Measurements from ENCODE around the gene CHTF8. TPM values are rescaled to one million over a fixed set of nuclear protein-coding genes. Genes with fewer than 3 reads are reported as not detected.
"Not testable (repeated sequence)": the region's sequence is repeated elsewhere in the genome, so short reads cannot be mapped to it uniquely, and the experiment has no call there.

Gene CHTF8
- total RNA-seq, 6 donors from 2014 or later = 33.5 to 103 (median 70.6) TPM

- H3K36me3 ChIP-seq = peaks cover 0 to 5% (median 2%) of the 10 kb centered on the region in 4 donors
- WGBS, 2 donors = 62 to 74% methylated on average over 6 of the region's 6 CpGs
- H3K4me3 ChIP-seq = peak overlapping the region in 1 of 4 donors; percentile 99
- H3K4me1 ChIP-seq = peaks cover 21 to 48% (median 24%) of the 10 kb centered on the region in 4 donors
- TF ChIP-seq POLR2AphosphoS5 (IDR thresholded peaks at IDR 0.05) (no peak), EP300 (IDR thresholded peaks at IDR 0.05) (no peak), POLR2A (IDR thresholded peaks at IDR 0.05) (no peak), CTCF (IDR thresholded peaks at IDR 0.05) (no peak)
- ATAC-seq (ENCODE audit: low FRiP score in 2 of 2) (no peak), DNase-seq (no peak)
- H3K27me3 ChIP-seq = no peaks in the 10 kb centered on the region
- H3K9me3 ChIP-seq = no peaks in the 10 kb centered on the region
- peak overlapping the region in 2 of 4 donors; percentile 92 to 99 for H3K27ac ChIP-seq
Observed at GRCh38 chr16:69130461-69130860, 1.9 kb downstream of the CHTF8 start.

- Histone ChIP-seq H3K36me3 (peaks cover 0 to 5% (median 2%) of the 10 kb centered on the region in 4 donors), H3K27ac (no peak overlapping the region), H3K9me3 (no peaks in the 10 kb centered on the region), H3K4me1 (peaks cover 12 to 34% (median 14%) of the 10 kb centered on the region in 4 donors), H3K4me3 (no peak overlapping the region), H3K27me3 (no peaks in the 10 kb centered on the region)
- ATAC-seq (ENCODE audit: low FRiP score in 2 of 2) = no peak
- 95 to 96% methylated on average over 12 of the region's 12 CpGs for WGBS, 2 donors
- no peak for DNase-seq
- TF ChIP-seq EP300 (IDR thresholded peaks at IDR 0.05) (no peak), CTCF (IDR thresholded peaks at IDR 0.05) (no peak), POLR2AphosphoS5 (IDR thresholded peaks at IDR 0.05) (no peak), POLR2A (IDR thresholded peaks at IDR 0.05) (no peak)
Observed at GRCh38 chr16:69127966-69128510, 4.3 kb downstream of the CHTF8 start.

- not testable (repeated sequence) for ATAC-seq (ENCODE audit: low FRiP score in 2 of 2); H3K36me3 ChIP-seq; H3K4me3 ChIP-seq; H3K9me3 ChIP-seq; H3K27me3 ChIP-seq; H3K27ac ChIP-seq
- peak in 1 of 2 donors; percentile 12 for DNase-seq
- peaks cover 10 to 31% (median 13%) of the 10 kb centered on the region in 4 donors for H3K4me1 ChIP-seq
- whole genome bisulfite sequencing, 2 donors = 94 to 96% methylated on average over 10 of the region's 10 CpGs
Observed at GRCh38 chr16:69126801-69127200, 5.6 kb downstream of the CHTF8 start.

GRCh38 chr16:69126221-69126620, 6.2 kb downstream of the CHTF8 start:
- H3K27ac ChIP-seq = no peak overlapping the region
- ATAC-seq (ENCODE audit: low FRiP score in 2 of 2) (no peak), DNase-seq (no peak)
- WGBS, 2 donors = 49 to 75% methylated on average over 3 of the region's 3 CpGs
- TF ChIP-seq CTCF (IDR thresholded peaks at IDR 0.05) (no peak), POLR2AphosphoS5 (IDR thresholded peaks at IDR 0.05) (no peak), POLR2A (IDR thresholded peaks at IDR 0.05) (no peak), EP300 (IDR thresholded peaks at IDR 0.05) (no peak)
- no peaks in the 10 kb centered on the region for H3K27me3 ChIP-seq
- H3K4me1 ChIP-seq = peaks cover 10 to 30% (median 12%) of the 10 kb centered on the region in 4 donors
- no peaks in the 10 kb centered on the region for H3K9me3 ChIP-seq
- no peak overlapping the region for H3K4me3 ChIP-seq
- peaks cover 0 to 6% (median 2%) of the 10 kb centered on the region in 4 donors for H3K36me3 ChIP-seq

GRCh38 chr16:69124961-69125360, 7.4 kb downstream of the CHTF8 start:
- H3K36me3 ChIP-seq = peaks cover under 1 to 18% (median 15%) of the 10 kb centered on the region in 4 donors
- not testable (repeated sequence) for DNase-seq; H3K27ac ChIP-seq; ATAC-seq (ENCODE audit: low FRiP score in 2 of 2); H3K9me3 ChIP-seq; H3K27me3 ChIP-seq; H3K4me3 ChIP-seq
- WGBS, 2 donors = 95 to 97% methylated on average over 14 of the region's 14 CpGs
- H3K4me1 ChIP-seq = peaks cover 0 to 17% (median 1%) of the 10 kb centered on the region in 4 donors

- H3K4me3 ChIP-seq; H3K9me3 ChIP-seq; ATAC-seq (ENCODE audit: low FRiP score in 2 of 2); H3K27me3 ChIP-seq; H3K27ac ChIP-seq: not testable (repeated sequence)
- peaks cover 0 to 12% (median 1%) of the 10 kb centered on the region in 4 donors for H3K4me1 ChIP-seq
- peaks cover 5 to 24% (median 20%) of the 10 kb centered on the region in 4 donors for H3K36me3 ChIP-seq
- WGBS, 2 donors = 81 to 90% methylated on average over 6 to 8 of the region's 8 CpGs
- peak in 1 of 2 donors; percentile 15 for DNase-seq
Observed at GRCh38 chr16:69124406-69124805, 8.0 kb downstream of the CHTF8 start.

Measured in upper lobe of left lung (tissue), 6 donors.